Gastrocnemius medialis (tissue), 4 donors: ENCODE data around the gene XDH. TPM values are rescaled to one million over a fixed set of nuclear protein-coding genes. Genes with fewer than 3 reads are reported as not detected.

Source experiments
- ATAC-seq, 2 donors: fragments of 150-250 bp; one replicate each; pipeline ENCODE4 v1.9.1; 2016
- DNase-seq, 2 donors: peaks; one replicate each; pipeline ENCODE4 v3.0.0-alpha.2; 2019
- H3K27ac ChIP-seq, 4 donors: fragments of 200-600 bp; sonication (generic); 1 replicate in 1 of 4; 2 replicates in 3 of 4; pipeline ENCODE4 v1.5.1; 2016 to 2018; ENCODE audit warnings: mild to moderate bottlenecking in 2 of 4, moderate library complexity in 1 of 4
- H3K27me3 ChIP-seq, 3 donors: fragments of 200-600 bp; sonication (generic) in 2 of 3; 1 replicate in 1 of 3; 2 replicates in 2 of 3; pipeline versions ENCODE4 v1.5.1 to v1.6.0; 2016 to 2019; ENCODE audit warnings: mild to moderate bottlenecking in 1 of 3, moderate library complexity in 1 of 3
- H3K36me3 ChIP-seq, 2 donors: fragments of 200-600 bp; sonication (generic) in 1 of 2; one replicate each; pipeline ENCODE4 v1.5.1; 2017 to 2018
- H3K4me1 ChIP-seq, 2 donors: fragments of 200-600 bp; sonication (generic) in 1 of 2; one replicate each; pipeline ENCODE4 v1.5.1; 2016 to 2017; ENCODE audit warnings: mild to moderate bottlenecking in 2 of 2
- H3K4me3 ChIP-seq, 4 donors: fragments of 200-600 bp; sonication (generic) in 3 of 4; 1 replicate in 1 of 4; 2 replicates in 3 of 4; pipeline ENCODE4 v1.5.1; 2016 to 2019; ENCODE audit warnings: mild to moderate bottlenecking in 2 of 4
- H3K9me3 ChIP-seq, 3 donors: fragments of 200-600 bp; sonication (generic) in 2 of 3; 1 replicate in 1 of 3; 2 replicates in 2 of 3; pipeline ENCODE4 v1.5.1; 2016 to 2019
- CTCF ChIP-seq, 5 experiments: fragments of 450-650 bp in 3 of 5; fragments of 200-600 bp in 2 of 5; sonication (generic) in 2 of 5; IDR thresholded peaks in 4 of 5; conservative IDR thresholded peaks in 1 of 5; 1 replicate in 4 of 5; 2 replicates in 1 of 5; pipeline ENCODE4 v1.5.1; 2016 to 2019; ENCODE audit warnings: antibody characterized with exemption in 5 of 5, mild to moderate bottlenecking in 3 of 5, moderate library complexity in 3 of 5
- POLR2A ChIP-seq, 2 donors: fragments of 450-650 bp; IDR thresholded peaks; one replicate each; pipeline ENCODE4 v1.6.1; 2017; ENCODE audit warnings: antibody characterized with exemption in 2 of 2, mild to moderate bottlenecking in 2 of 2, moderate library complexity in 2 of 2
- in situ Hi-C, 4 donors: fragments of 200-750 bp; cut with MboI; loops; one replicate each; pipeline versions ENCODE4 v1.15.0 to v1.8.0; 2017; ENCODE audit warnings: low sequenced_read_pairs in 4 of 4
- intact Hi-C: fragments of 100-400 bp; cut with DNase I; formaldehyde crosslinking; loops from one replicate; pipeline ENCODE4 v1.15.1; 2023; ENCODE audit warnings: low total_unique reads
- total RNA-seq, 4 donors: library from RNA; depleted of rRNA; stranded (reverse); fragments of >200 nt; gene quantifications; one replicate each; pipeline versions ENCODE4 v1.1.0 to v1.2.3, GENCODE V29; 2016

Gene XDH
- total RNA-seq, 4 donors from 2014 or later, result 0.05 to 0.29 (median 0.07) TPM; not detected in 1

DNA sequence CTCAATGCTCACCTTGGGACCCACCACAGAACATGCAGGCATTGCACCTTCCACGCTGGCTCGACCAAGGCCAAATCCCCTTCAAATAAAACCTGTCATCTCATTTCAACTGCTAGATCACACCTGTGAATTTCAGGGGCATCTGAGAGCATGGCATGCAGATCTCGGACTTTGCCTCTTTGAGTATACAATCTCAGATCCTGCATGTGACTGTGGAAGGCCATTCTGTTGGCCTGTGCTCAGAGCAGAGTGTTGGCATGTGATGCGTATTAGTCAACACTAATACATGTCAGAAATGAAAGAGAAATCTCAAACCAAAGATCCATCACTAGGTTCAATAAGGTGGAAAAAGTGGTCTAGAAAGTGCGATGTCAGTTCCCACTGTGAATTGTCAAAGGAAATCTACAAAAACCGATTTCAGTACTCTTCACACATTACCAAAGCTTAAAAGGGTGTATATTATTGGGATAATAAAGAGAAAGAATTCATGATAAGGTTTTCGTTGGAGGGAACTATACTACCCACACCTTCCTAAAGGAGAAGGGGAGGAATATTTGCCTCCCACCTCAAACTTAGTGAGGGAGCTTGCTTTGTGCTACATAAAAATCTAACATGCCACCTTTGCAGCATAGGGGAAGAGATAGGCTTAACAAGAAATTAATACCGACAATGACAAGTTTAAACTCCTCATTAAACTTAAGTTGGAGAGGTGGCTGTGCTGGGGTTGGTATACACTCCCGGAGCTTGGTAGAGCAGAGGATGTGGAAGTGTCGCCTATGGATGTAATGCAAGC, 7.8 kb downstream of the XDH start:
- Histone ChIP-seq H3K4me1 (peaks cover 0 to 5% of the 10 kb centered on the region in 2 donors), H3K4me3 (no peak overlapping the region), H3K36me3 (no peaks in the 10 kb centered on the region), H3K27me3 (no peaks in the 10 kb centered on the region), H3K27ac (no peak overlapping the region), H3K9me3 (no peaks in the 10 kb centered on the region)
- intact Hi-C loops, result no loop called here
- in situ Hi-C loops, result no loop called here
- TF ChIP-seq POLR2A (IDR thresholded peaks at IDR 0.05), result no peak
- no peak for TF ChIP-seq CTCF (IDR thresholded peaks at IDR 0.05 in 4 of 5, conservative IDR thresholded peaks at IDR 0.05 in 1 of 5)
- no peak for DNase-seq
- no peak for ATAC-seq

DNA sequence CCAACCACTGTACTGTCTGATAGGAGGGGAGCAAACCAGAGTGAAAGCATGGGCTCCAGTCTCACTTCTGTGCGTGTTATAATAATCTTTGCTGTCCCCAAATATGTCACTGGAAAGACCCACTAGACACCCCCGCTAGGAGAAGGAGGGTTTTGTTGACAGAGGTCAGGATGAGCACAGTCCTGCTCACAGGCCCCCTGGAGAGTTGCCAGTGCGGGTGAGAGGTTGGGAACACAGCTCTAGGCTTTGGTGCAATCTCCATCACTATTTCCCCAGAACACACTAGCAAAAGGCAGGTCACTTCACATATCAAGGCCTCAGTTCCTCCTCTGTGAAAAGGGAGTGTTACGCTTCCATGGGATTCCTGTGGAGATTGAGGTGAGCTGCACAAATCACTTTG, 9.7 kb downstream of the XDH start:
- in situ Hi-C loops (no loop called here), intact Hi-C loops (no loop called here)

DNA sequence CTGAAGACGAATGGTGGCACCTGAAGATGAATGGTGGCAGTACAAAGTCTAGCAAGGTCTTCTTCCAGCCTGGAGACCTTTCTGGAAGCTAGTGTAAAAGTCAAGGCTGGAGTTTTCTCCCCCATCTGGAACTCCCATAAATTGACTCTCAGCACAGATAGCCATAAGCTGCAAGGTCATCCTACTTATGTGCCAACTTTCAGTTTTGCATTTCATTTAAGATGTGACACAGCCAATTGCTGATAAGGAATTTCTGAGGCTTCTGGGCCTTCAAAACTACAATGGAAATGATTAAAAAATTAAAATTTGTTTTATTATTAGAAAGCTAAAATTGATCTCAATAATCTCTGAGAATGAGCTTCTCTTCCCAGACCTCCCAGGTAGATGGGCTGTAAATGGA, 10.2 kb downstream of the XDH start:
- H3K27me3 ChIP-seq, result no peaks in the 10 kb centered on the region
- peaks cover 0 to under 1% of the 10 kb centered on the region in 2 donors for H3K4me1 ChIP-seq
- intact Hi-C loops (no loop called here), in situ Hi-C loops (no loop called here)
- no peak overlapping the region for H3K4me3 ChIP-seq
- no peak for ATAC-seq
- no peak for TF ChIP-seq POLR2A (IDR thresholded peaks at IDR 0.05)
- no peak for TF ChIP-seq CTCF (IDR thresholded peaks at IDR 0.05 in 4 of 5, conservative IDR thresholded peaks at IDR 0.05 in 1 of 5)
- H3K27ac ChIP-seq, result no peak overlapping the region
- no peak for DNase-seq
- no peaks in the 10 kb centered on the region for H3K9me3 ChIP-seq
- no peaks in the 10 kb centered on the region for H3K36me3 ChIP-seq

More for the DNA sequence above, 9.7 kb downstream of the XDH start:
- Histone ChIP-seq H3K27ac (no peak overlapping the region), H3K27me3 (no peaks in the 10 kb centered on the region), H3K36me3 (no peaks in the 10 kb centered on the region), H3K4me1 (peaks cover 0 to 5% of the 10 kb centered on the region in 2 donors), H3K9me3 (no peaks in the 10 kb centered on the region), H3K4me3 (no peak overlapping the region)
- TF ChIP-seq CTCF (IDR thresholded peaks at IDR 0.05 in 4 of 5, conservative IDR thresholded peaks at IDR 0.05 in 1 of 5) (no peak), POLR2A (IDR thresholded peaks at IDR 0.05) (no peak)
- ATAC-seq (no peak), DNase-seq (no peak)

DNA sequence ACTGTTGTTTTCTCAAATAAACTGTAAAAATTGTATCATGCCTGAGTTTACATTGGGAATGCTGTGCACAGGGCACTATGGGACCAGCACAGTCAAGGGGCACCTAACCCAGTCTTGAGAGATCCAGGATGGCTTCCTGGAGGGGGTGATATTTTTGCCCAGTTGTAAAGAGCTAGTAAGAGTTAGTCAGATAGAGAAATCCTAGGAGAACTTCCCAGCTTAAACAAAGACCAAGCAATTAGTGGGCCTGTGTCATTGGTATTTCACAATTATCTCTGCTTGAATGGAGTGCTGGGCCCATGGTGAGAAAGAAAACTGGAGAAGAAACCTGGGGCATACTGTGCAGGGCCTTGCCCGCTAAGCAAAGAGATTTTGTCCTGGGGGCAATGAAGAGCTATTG, 12.2 kb downstream of the XDH start:
- Histone ChIP-seq H3K4me3 (no peak overlapping the region), H3K36me3 (no peaks in the 10 kb centered on the region), H3K4me1 (peaks cover 5 to 8% of the 10 kb centered on the region in 2 donors), H3K27me3 (no peaks in the 10 kb centered on the region), H3K27ac (no peak overlapping the region), H3K9me3 (no peaks in the 10 kb centered on the region)
- in situ Hi-C loops, result no loop called here
- intact Hi-C loops, result no loop called here
- TF ChIP-seq CTCF (IDR thresholded peaks at IDR 0.05 in 4 of 5, conservative IDR thresholded peaks at IDR 0.05 in 1 of 5) (no peak), POLR2A (IDR thresholded peaks at IDR 0.05) (no peak)
- DNase-seq, result no peak
- no peak for ATAC-seq
